Gastroesophageal sphincter (tissue), 4 donors: ENCODE results near the gene RAB17. TPM values are rescaled to one million over a fixed set of nuclear protein-coding genes. Genes with fewer than 3 reads are reported as not detected.
"Not testable (repeated sequence)": the region's sequence is repeated elsewhere in the genome, so short reads cannot be mapped to it uniquely, and the experiment has no call there.

Experiments
- ATAC-seq: fragments of 150-250 bp; one replicate; pipeline ENCODE4 v1.9.1; 2016; ENCODE audit warnings: mild to moderate bottlenecking, moderate library complexity
- H3K27ac ChIP-seq, 4 donors: fragments of 200-600 bp; sonication (generic) in 3 of 4; 1 replicate in 3 of 4; 2 replicates in 1 of 4; pipeline ENCODE4 v1.5.1; 2016 to 2019
- H3K27me3 ChIP-seq: fragments of 200-600 bp; sonication (generic); one replicate; pipeline ENCODE4 v1.5.1; 2019
- H3K36me3 ChIP-seq, 2 donors: fragments of 200-600 bp; sonication (generic); one replicate each; pipeline ENCODE4 v1.5.1; 2019; ENCODE audit warnings: control low read depth in 1 of 2
- H3K4me1 ChIP-seq, 3 donors: fragments of 200-600 bp; sonication (generic); 1 replicate in 2 of 3; 2 replicates in 1 of 3; pipeline ENCODE4 v1.5.1; 2016 to 2019; ENCODE audit warnings: control low read depth in 2 of 3
- H3K4me3 ChIP-seq, 2 donors: fragments of 200-600 bp; sonication (generic); one replicate each; pipeline ENCODE4 v1.5.1; 2019; ENCODE audit warnings: mild to moderate bottlenecking in 1 of 2, moderate library complexity in 1 of 2
- H3K9me3 ChIP-seq, 3 donors: fragments of 200-600 bp; sonication (generic); one replicate each; pipeline ENCODE4 v1.5.1; 2017 to 2019; ENCODE audit warnings: control low read depth in 2 of 3
- CTCF ChIP-seq, 4 experiments: fragments of 200-600 bp in 2 of 4; fragments of 450-650 bp in 2 of 4; sonication (generic) in 1 of 4; IDR thresholded peaks; one replicate each; pipeline ENCODE4 v1.5.1; 2017 to 2019; ENCODE audit warnings: antibody characterized with exemption in 4 of 4, mild to moderate bottlenecking in 2 of 4, moderate library complexity in 2 of 4
- EP300 ChIP-seq: sonication (generic); formaldehyde crosslinking; IDR thresholded peaks from one replicate; pipeline ENCODE4 v1.6.1; 2017; ENCODE audit warnings: antibody characterized with exemption, mild to moderate bottlenecking
- POLR2A ChIP-seq, 2 donors: fragments of 450-650 bp; IDR thresholded peaks; one replicate each; pipeline ENCODE4 v1.6.1; 2017; ENCODE audit warnings: antibody characterized with exemption in 2 of 2, mild to moderate bottlenecking in 2 of 2, moderate library complexity in 1 of 2
- POLR2AphosphoS5 ChIP-seq: sonication (generic); formaldehyde crosslinking; IDR thresholded peaks from one replicate; pipeline ENCODE4 v1.6.1; 2017; ENCODE audit warnings: antibody characterized with exemption
- WGBS, 2 donors: methylation state at CpG; one replicate each; pipeline ENCODE4 v1.1.5; 2018; ENCODE audit warnings: low coverage in 1 of 2; 5-methylcytosine and 5-hydroxymethylcytosine counted together
- total RNA-seq, 4 donors: library from RNA; depleted of rRNA; stranded (reverse); fragments of >200 nt; gene quantifications; one replicate each; pipeline ENCODE4 v1.1.0, GENCODE V29; 2016

Gene RAB17
- total RNA-seq, 4 donors from 2014 or later: 0.81 to 6.7 (median 3.2) TPM

- WGBS, 2 donors: 88 to 93% methylated on average over 8 to 22 of the region's 29 CpGs
- no peak for ATAC-seq
- H3K36me3 ChIP-seq: no peaks in the 10 kb centered on the region
- H3K9me3 ChIP-seq: no peaks in the 10 kb centered on the region
- H3K4me1 ChIP-seq: peaks cover 0 to 86% (median 23%) of the 10 kb centered on the region in 3 donors
- H3K27me3 ChIP-seq: no peaks in the 10 kb centered on the region
- TF ChIP-seq POLR2AphosphoS5 (no peak), POLR2A (IDR thresholded peaks at IDR 0.05) (no peak), CTCF (IDR thresholded peaks at IDR 0.05) (no peak), EP300 (no peak)
- H3K27ac ChIP-seq: peak overlapping the region in 3 of 4 donors; percentile 7 to 88 (median 47)
- no peak overlapping the region for H3K4me3 ChIP-seq
Observed at GRCh38 chr2:237597196-237598145, 6.9 kb upstream of the RAB17 start.

DNA sequence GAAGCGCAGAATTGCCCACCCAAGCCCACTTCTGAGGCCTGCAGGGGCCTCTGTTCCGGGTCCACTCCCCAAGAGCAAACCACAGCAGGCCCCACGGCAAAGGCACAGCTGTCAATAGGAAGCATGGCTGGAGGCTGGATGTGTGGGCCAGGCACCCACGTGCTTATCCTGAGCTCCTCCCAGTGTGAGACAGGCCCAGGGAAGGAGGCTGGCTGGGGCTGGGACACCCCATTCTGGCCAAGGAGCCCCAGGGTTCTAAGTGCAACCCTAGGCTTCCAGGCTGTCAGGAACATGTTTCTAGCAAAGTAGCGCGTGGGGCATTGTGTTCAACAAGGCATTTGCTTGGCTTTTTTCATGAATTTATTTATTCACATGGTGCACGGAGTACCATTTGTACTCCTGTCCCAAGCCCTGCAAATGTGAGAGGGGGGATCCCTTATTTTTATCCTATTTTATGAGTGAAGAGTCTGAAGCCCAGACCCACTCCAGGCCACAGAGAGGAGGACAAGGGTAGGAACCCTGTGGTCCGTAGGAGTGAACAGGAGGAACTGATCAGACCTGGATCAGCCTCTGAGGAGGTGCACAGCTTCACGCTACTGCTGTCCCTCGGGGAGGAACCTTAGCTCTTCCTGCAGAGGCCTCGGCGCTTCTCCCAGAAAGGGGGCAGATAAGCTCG, 6.1 kb upstream of the RAB17 start:
- H3K36me3 ChIP-seq: no peaks in the 10 kb centered on the region
- H3K27ac ChIP-seq: peak overlapping the region in 2 of 4 donors; percentile 47 to 88
- H3K27me3 ChIP-seq: no peaks in the 10 kb centered on the region
- no peaks in the 10 kb centered on the region for H3K9me3 ChIP-seq
- 72% methylated on average over 4 of the region's 13 CpGs; no CpG with 5 or more reads in 1 of the 2 donors for WGBS, 2 donors
- peaks cover 0 to 84% (median 23%) of the 10 kb centered on the region in 3 donors for H3K4me1 ChIP-seq
- no peak overlapping the region for H3K4me3 ChIP-seq
- TF ChIP-seq POLR2A (IDR thresholded peaks at IDR 0.05): no peak
- no peak for TF ChIP-seq EP300
- TF ChIP-seq POLR2AphosphoS5: no peak
- no peak for TF ChIP-seq CTCF (IDR thresholded peaks at IDR 0.05)
- no peak for ATAC-seq

DNA sequence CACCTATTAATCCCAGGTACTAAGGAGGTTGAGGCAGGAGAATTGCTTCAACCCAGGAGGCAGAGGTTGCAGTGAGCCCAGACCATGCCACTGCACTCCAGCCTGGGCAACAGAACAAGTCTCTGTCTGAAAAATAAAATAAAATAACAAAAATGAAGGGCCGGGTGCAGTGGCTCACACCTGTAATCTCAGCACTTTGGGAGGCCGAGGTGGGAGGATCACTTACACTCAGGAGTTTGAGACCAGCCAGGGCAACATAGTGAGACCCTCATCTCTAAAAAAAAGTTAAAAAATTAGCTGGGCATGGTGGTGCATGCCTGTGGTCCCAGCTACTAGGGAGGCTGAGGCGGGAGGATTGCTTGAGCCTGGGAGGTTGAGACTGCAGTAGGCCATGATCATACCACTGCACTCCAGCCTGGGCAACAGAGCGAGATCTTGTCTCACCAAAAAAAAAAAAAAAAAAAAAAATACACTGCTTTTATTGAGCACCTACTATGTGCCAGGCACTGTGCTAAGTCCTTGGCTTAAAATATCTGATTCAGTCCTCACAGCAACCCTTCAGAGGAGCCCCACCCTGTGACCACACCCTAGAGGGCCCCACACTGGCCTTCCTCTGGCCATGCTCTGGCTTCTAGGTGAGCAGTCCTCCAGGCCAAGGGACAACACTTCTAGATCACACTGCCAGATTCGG, 5.4 kb upstream of the RAB17 start:
- 98% methylated on average over 5 of the region's 5 CpGs; no CpG with 5 or more reads in 1 of the 2 donors for WGBS, 2 donors
- not testable (repeated sequence) for ATAC-seq, H3K4me3 ChIP-seq, H3K9me3 ChIP-seq, H3K36me3 ChIP-seq, H3K27me3 ChIP-seq
- H3K4me1 ChIP-seq: peaks cover 0 to 84% (median 24%) of the 10 kb centered on the region in 3 donors
- H3K27ac ChIP-seq: peak overlapping the region in 3 of 4 donors; percentile 85 to 88 (median 88)

DNA sequence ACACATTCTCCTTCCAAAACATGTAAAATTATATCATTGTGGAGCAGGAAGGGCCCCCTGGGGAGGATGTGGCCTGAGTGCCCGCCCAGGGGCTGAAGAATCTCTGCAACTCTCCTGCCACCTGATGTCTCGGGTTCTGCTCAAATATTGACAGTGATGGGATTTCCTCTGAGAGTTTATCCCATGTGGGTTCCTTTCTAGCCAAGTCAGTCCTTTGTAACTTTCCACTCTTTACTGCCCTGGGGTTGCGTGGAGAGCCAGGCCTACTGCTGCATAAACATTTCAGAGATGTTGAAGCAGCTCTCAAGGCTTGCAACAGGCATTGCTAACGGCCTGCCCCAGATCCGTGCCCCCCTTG, 4.0 kb upstream of the RAB17 start:
- 21 to 69% methylated on average over 4 to 5 of the region's 5 CpGs for WGBS, 2 donors
- Histone ChIP-seq H3K9me3 (no peaks in the 10 kb centered on the region), H3K4me3 (no peak overlapping the region), H3K27me3 (no peaks in the 10 kb centered on the region), H3K36me3 (no peaks in the 10 kb centered on the region), H3K4me1 (peaks cover 0 to 83% (median 24%) of the 10 kb centered on the region in 3 donors), H3K27ac (peak overlapping the region; percentile 73 to 88 (median 85))
- peak; percentile 54 for ATAC-seq
- TF ChIP-seq EP300: no peak

GRCh38 chr2:237593596-237594320, 3.2 kb upstream of the RAB17 start:
- Histone ChIP-seq H3K9me3 (no peaks in the 10 kb centered on the region), H3K4me3 (no peak overlapping the region), H3K27me3 (no peaks in the 10 kb centered on the region), H3K4me1 (peaks cover 0 to 75% (median 24%) of the 10 kb centered on the region in 3 donors), H3K27ac (peak overlapping the region; percentile 73 to 88 (median 85)), H3K36me3 (no peaks in the 10 kb centered on the region)
- TF ChIP-seq CTCF (IDR thresholded peaks at IDR 0.05) (no peak), POLR2A (IDR thresholded peaks at IDR 0.05) (no peak), POLR2AphosphoS5 (no peak), EP300 (no peak)
- 93 to 96% methylated on average over 8 to 9 of the region's 17 CpGs for WGBS, 2 donors
- no peak for ATAC-seq
